WTC11 (cell line): Measurements from ENCODE around the gene TTC39B.

Experiments used
- MAX ChIP-seq: sonication (generic); formaldehyde crosslinking; IDR thresholded peaks from 2 replicates; pipeline ENCODE4 v1.8.0; 2022; ENCODE audit warnings: mild to moderate bottlenecking, missing genetic modification reagents
- ZNF138 ChIP-seq: sonication (generic); formaldehyde crosslinking; conservative IDR thresholded peaks from 2 replicates; pipeline ENCODE4 v1.8.1; 2022; ENCODE audit warnings: mild to moderate bottlenecking, moderate library complexity, missing genetic modification reagents

GRCh38 chr9:15276328-15276938 is 30.6 kb downstream of the TTC39B start:
- TF ChIP-seq ZNF138 (CRISPR knock-in tag) (no peak), MAX (CRISPR knock-in tag) (no peak)
